ENCODE data around the gene TCF12.

TCF12 gene

GRCh38 chr15:57227166-57227565 lies 308.7 kb downstream of the TCF12 start:
- DNase-seq = no peak

- no peak for DNase-seq
Measured at GRCh38 chr15:57227899-57228298, 309.5 kb downstream of the TCF12 start.

- no peak for DNase-seq
Measured at GRCh38 chr15:57228395-57228794, 310.0 kb downstream of the TCF12 start.

- no peak for DNase-seq
Measured at GRCh38 chr15:57229051-57229450, 310.6 kb downstream of the TCF12 start.

GRCh38 chr15:57231559-57231958 lies 313.1 kb downstream of the TCF12 start:
- no peak for DNase-seq

- no peak for DNase-seq
Measured at GRCh38 chr15:57234156-57234555, 315.7 kb downstream of the TCF12 start.

GRCh38 chr15:57235186-57235585 lies 316.7 kb downstream of the TCF12 start:
- no peak for DNase-seq

- no peak for DNase-seq
Measured at GRCh38 chr15:57235873-57236272, 317.4 kb downstream of the TCF12 start.

- DNase-seq = no peak
Measured at GRCh38 chr15:57236561-57237300, 318.3 kb downstream of the TCF12 start.

- no peak for DNase-seq
Measured at GRCh38 chr15:57237301-57237642, 318.8 kb downstream of the TCF12 start.

- DNase-seq = no peak
Measured at GRCh38 chr15:57237676-57238075, 319.2 kb downstream of the TCF12 start.

GRCh38 chr15:57245130-57245529 lies 326.7 kb downstream of the TCF12 start:
- DNase-seq = no peak

- DNase-seq = no peak
Measured at GRCh38 chr15:57245714-57246113, 327.3 kb downstream of the TCF12 start.

- no peak for DNase-seq
Measured at GRCh38 chr15:57248074-57248473, 329.6 kb downstream of the TCF12 start.

GRCh38 chr15:57251308-57251707 lies 332.9 kb downstream of the TCF12 start:
- DNase-seq = no peak

GRCh38 chr15:57251941-57252340 lies 333.5 kb downstream of the TCF12 start:
- DNase-seq = no peak

- DNase-seq = no peak
Measured at GRCh38 chr15:57253082-57253481, 334.6 kb downstream of the TCF12 start.

- no peak for DNase-seq
Measured at GRCh38 chr15:57253500-57253899, 335.1 kb downstream of the TCF12 start.

- DNase-seq = no peak
Measured at GRCh38 chr15:57255751-57256341, 337.4 kb downstream of the TCF12 start.

GRCh38 chr15:57256939-57257338 lies 338.5 kb downstream of the TCF12 start:
- no peak for DNase-seq

GRCh38 chr15:57259568-57260040 lies 341.2 kb downstream of the TCF12 start:
- DNase-seq = peak; percentile 99

- DNase-seq = no peak
Measured at GRCh38 chr15:57263520-57263919, 345.1 kb downstream of the TCF12 start.

GRCh38 chr15:57272771-57273357 lies 354.4 kb downstream of the TCF12 start:
- DNase-seq = no peak

GRCh38 chr15:57273402-57273801 lies 355.0 kb downstream of the TCF12 start:
- peak; percentile 63 for DNase-seq
